ENCODE measurements around the gene TOMM70. TPM values are rescaled to one million over a fixed set of nuclear protein-coding genes. Genes with fewer than 3 reads are reported as not detected.

TOMM70 gene
- total and polyA plus RNA-seq, 2 of the 8 experiments (the other 6 are each of a cell fraction or from before 2014, with no cell fraction given): 10.9 to 52.1 TPM

GRCh38 chr3:100334488-100335351, 66.2 kb downstream of the TOMM70 start, which contains the start of gene NIT2 (continued):
- TF ChIP-seq RBBP5 (IDR thresholded peaks at IDR 0.05; ENCODE audit: borderline replicate concordance, low read depth, low read length): peak; percentile 77; the same call in 1 of the 2 replicates
- no peak for TF ChIP-seq CHD7 (IDR thresholded peaks at IDR 0.05; ENCODE audit: insufficient replicate concordance, low read length)
- no peak for TF ChIP-seq JUND (IDR thresholded peaks at IDR 0.05; ENCODE audit: low read length)
- no peak for TF ChIP-seq SIX5 (IDR thresholded peaks at IDR 0.05; ENCODE audit: low read depth, low read length)
- no peak for TF ChIP-seq RXRA (IDR thresholded peaks at IDR 0.05; ENCODE audit: insufficient read depth, low read depth, low read length)
- peak; percentile 67 to 88 for TF ChIP-seq POLR2A (IDR thresholded peaks at IDR 0.05; ENCODE audit: control extremely low read depth in 1 of 2, low read depth in 2 of 2, low read length in 2 of 2)
- TF ChIP-seq EGR1 (IDR thresholded peaks at IDR 0.05; ENCODE audit: borderline replicate concordance, low read depth, low read length): no peak
- 0 out of 2 replicates have a peak, but pooled peaks have one; percentile 36 for TF ChIP-seq SP1 (IDR thresholded peaks at IDR 0.05; ENCODE audit: low read depth, low read length)
- TF ChIP-seq RNF2 (IDR thresholded peaks at IDR 0.05; ENCODE audit: borderline replicate concordance, low read depth, low read length, missing control alignments, poor library complexity, severe bottlenecking): no peak

Data from H1 (cell line).